ENCODE results near the gene EFNB2.

The EFNB2 gene

DNA sequence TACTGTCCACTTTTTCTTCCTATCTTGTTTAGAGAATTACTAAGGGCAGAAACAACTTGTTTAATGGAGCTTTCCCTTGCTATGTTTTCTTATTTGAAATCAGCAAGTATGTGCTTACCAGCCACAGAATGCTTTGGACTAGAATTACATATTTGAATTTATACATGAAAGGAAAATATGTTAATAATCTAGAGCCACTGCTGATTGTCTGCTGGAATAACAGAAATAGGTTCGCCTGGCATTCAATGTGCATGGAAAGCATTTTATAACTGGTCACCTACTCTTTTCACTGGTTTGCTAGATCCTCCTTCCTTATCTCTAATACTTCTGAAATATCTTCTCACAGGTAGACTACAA, 8.0 kb downstream of the EFNB2 start:
- in situ Hi-C loops (cut with HindIII; ENCODE audit: low sequenced_read_pairs), result no loop called here

DNA sequence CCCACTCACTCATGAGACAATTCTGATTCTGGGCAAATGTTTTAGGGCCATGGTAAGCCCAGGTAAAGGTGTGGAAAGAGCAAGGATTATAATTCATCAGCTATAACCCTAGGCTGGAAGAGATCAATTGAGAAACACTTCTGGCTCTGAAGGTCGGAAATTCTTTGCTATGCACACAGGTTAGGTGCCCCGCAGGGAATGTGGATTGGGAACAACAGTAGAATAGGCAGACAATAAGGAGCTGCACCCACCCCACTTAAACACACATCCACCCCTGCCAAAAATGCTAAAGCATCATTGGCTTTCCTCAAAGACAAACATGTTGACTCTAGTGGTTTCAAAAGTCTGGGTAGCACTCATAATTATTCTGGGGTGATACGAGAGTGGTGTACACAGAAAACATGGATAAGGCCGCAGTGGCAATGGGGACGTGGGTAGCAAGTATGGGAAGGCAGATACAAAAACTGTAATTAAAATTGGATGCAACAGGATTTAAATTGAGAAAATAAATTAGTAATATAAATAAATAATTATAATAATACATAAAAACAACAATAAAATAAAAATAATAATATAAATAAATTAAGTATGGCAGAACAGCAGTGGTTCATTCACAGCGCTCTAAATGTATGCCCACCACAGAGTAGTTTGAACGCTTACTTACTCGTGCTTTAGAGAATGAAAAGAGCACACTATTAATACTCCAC, 8.6 kb downstream of the EFNB2 start:
- in situ Hi-C loops (cut with HindIII; ENCODE audit: low sequenced_read_pairs), result no loop called here

DNA sequence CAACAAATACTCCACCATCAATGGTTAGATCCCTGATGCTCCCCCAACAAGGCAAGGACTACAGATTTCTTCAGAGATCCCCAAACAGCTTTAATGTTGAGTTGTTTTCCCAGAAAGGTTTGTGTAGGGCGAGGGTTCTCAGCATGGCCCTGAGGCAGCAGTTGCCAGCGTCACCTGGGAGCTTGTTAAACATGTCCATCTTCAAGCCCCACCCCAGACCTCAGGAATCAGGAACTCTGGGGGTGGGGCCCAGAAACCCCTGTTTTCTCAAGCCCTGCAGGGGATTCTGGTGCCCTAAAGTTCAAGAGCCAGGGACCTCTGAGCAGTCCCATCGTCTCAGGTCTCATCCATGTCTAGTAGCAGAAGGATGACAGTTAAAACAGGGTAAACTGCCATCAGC, 9.6 kb downstream of the EFNB2 start:
- in situ Hi-C loops (cut with HindIII; ENCODE audit: low sequenced_read_pairs), result no loop called here

DNA sequence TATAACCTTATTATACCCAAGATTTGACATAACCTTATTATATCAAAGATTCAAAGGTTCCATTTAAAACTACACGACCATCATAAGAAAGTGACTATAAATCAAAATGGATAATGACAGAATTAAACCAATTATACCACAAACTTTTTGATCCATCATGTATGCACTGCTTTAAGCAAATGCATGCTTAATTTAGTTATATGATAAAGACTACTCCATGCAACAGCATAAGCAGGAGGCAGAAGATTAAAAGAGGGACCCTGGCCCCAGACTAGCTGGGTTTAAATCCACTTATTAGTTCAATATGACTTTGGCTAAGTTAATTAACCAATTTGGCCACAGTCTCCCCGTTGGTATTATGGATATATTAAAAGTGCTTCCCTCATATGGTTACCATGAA, 11.4 kb downstream of the EFNB2 start:
- in situ Hi-C loops (cut with HindIII; ENCODE audit: low sequenced_read_pairs), result loop anchor here (25.0 kb wide), 1 partner anchor 437 kb away; no protein-coding TSS in a partner anchor

DNA sequence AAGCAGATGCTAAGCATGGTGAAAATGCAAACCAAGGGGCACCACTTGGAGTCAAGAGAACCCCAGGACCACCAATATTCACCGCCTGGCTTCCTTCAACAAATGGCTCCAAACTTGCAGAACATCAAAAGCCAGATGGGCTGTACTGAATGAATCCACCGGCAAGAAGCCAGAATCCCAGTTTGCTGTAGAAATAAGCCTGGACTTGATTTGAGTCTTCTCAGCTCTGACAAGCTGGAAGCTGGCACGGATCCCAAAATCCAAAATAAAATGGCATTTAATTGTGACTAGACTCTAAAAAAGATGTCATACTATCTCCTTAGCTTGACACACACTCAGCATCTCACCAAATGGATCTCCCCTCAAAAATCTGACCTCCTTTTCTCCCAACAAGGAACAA, 11.9 kb downstream of the EFNB2 start:
- in situ Hi-C loops (cut with HindIII; ENCODE audit: low sequenced_read_pairs), result loop anchor here (25.0 kb wide), 1 partner anchor 436 kb away; no protein-coding TSS in a partner anchor

DNA sequence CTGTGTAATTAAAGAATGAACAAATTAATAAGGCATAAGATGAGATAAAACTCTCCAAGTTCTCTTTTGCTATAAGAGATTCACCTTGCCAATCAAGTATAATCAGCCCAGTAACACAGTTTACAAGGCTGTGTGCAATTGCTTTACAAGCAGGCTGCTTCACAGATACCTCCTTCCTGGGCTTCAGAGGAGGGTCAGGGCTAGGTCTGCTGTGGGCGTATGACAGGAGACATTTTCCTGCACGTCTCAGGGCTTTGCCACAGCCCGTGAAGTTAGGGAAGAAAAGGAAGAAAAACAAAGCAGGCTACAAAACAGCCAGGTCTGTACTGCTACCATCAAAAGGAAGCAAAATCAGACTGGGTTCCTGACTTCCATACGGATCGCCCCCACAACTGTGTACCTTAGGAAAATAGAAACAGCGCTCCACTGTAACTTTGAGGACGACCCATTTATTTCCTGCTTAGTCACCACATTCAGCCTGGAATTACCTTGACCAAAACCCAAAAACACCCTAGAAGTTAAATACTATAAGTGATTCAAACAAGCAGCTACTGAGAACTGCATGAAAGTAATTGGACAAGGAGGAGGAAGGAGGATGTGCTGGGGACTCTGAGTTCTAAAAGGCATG, 12.4 kb downstream of the EFNB2 start:
- in situ Hi-C loops (cut with HindIII; ENCODE audit: low sequenced_read_pairs), result loop anchor here (25.0 kb wide), 1 partner anchor 436 kb away; no protein-coding TSS in a partner anchor

DNA sequence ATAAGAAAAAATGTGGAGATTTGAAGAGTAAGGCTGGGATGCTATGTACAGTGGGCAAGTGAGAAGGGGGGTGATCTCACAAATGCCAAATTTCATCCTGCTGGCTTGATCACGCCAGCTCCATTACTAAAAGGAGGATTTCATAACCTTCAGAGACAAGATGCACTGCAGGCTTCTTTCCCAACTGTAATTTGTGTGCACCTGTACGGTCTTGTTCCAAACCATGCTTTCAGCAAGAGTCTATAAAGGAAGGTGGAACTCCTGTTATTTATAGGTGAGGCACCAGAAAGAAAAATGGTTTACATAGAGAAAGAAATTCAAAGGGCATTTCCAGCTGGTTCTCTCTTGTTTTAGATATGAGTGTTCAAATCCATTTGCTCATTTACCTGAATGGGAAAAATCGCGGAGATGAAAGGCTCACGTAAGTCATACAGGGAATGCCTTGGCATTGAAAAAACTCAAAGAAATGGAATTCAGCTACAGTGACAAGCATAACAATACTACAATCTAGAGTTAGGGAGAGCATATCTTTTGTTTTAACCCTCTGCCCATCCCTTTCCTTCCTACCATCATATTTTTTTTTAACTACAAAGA, 13.3 kb downstream of the EFNB2 start:
- in situ Hi-C loops (cut with HindIII; ENCODE audit: low sequenced_read_pairs), result loop anchor here (25.0 kb wide), 1 partner anchor 435 kb away; no protein-coding TSS in a partner anchor

DNA sequence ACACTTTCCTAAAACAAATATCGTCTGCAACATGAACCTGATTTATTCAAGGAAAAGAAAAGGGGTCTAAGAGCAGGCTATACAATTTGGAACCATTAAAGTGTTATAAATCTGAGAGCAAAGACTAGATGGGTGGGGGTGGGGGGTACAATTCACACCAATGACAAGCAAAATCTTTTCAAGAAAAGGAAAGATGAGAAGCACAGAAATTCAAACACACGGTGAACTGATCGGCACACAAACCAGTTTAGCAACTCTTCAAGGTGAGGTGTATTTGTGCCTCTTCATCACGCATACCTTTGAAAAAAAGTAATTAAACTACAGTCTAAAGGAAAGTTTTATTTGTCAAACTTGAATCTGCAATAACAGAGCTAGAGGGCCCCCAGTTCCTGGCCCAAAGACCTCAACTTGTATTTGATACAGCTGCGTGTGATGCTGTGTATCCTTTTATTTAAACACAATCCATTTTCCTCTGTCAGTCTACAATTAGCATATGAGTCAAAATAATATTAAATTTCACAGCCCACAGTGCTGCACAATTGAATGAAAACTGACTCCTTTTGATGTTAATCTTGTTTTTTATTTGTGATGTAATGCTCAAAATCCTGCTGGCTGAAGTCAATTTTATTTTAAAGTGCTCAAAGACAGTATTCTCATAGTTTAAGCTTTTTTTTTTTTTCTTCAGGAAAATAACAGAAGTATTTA, 14.2 kb downstream of the EFNB2 start:
- in situ Hi-C loops (cut with HindIII; ENCODE audit: low sequenced_read_pairs), result loop anchor here (25.0 kb wide), 1 partner anchor 434 kb away; no protein-coding TSS in a partner anchor

DNA sequence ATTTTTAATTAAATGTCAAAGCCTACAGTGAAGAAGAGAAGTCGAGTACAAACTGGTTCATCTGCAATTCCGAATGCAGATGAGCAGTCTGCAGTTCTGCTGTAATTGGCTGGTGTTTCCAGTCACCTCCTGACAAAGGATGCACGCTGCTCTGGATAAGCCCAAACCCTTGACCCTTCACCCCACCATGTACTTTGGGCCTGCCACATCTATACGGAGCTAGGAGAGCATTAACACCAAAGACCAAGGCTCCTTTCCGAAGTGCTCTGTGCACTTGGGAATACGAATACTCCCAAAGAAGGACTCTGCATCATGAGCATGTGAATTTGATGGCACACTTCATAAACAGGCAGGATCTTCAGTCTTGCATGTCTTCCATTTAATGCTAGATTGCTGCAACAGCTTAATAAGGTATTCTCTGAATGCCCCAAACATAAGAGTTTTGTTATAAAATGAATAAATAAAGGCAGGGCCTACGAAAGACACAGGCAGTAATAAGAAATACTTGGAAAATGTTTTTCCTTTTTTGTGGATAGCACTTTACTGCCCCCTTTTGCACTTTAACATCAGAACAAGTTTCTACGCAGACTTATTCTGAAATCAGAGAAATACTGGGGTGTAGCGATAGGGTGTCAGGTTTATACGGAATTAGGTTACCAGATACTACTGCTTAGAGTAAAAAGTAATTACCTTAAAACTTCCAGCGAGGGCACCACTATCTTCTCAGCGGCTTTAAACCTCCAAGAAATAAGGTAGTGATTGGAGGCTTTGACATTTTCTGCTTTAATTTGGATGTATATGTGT, 15.0 kb downstream of the EFNB2 start:
- in situ Hi-C loops (cut with HindIII; ENCODE audit: low sequenced_read_pairs), result loop anchor here (25.0 kb wide), 1 partner anchor 433 kb away; no protein-coding TSS in a partner anchor

DNA sequence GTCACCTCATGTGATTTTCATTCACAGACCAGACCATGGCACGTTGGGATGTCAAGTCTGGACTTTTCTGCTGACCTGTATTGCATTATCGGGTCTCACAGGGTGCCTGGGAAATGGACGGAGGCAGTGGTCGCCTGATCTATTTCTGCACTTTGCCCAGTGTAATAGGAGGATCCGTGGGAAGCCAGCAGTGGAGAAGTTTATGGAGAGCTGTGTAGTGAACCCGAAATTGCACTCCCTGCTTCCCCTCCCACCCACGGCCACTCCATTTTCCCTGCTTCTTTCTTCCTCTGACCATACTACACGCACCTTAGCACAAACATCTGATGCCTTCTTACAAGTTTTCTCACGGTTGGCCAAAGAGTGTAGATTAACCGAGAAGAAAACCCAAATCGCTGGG, 16.9 kb downstream of the EFNB2 start:
- in situ Hi-C loops (cut with HindIII; ENCODE audit: low sequenced_read_pairs), result loop anchor here (25.0 kb wide), 1 partner anchor 431 kb away; no protein-coding TSS in a partner anchor

DNA sequence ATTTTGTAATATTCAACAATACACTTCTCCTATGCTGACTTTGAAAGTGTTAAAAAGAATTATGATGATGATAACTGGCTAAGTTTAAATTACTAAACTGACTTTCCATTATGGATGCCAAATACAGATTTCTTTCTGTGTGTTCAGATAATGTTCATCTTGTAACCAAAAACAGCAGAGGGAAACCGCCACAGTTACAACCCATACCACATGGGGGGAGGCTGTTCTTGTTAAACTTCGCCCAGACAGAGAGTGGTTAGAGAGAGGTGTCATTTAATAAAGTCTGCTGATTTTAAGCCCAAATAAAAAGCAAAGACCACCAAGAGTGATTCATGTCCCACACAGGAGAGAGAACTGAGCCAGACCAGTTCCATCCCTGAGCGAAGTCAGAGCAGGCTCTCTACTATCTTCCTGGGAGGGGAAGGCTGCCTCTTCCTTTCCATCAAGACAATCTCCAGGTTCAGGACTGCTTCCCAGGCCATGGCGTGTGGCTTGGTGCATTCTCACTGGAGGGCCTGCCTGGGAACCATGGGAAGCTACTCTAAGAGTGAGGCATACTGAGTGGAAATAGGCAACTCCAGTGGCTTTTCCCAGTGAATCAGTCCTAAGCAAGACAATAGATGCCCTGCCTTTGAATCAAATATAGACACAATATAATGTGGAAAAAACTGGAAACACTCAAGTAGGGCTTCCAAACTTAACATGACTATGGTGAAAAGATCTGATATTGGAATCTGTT, 18.2 kb downstream of the EFNB2 start:
- in situ Hi-C loops (cut with HindIII; ENCODE audit: low sequenced_read_pairs), result loop anchor here (25.0 kb wide), 1 partner anchor 430 kb away; no protein-coding TSS in a partner anchor

DNA sequence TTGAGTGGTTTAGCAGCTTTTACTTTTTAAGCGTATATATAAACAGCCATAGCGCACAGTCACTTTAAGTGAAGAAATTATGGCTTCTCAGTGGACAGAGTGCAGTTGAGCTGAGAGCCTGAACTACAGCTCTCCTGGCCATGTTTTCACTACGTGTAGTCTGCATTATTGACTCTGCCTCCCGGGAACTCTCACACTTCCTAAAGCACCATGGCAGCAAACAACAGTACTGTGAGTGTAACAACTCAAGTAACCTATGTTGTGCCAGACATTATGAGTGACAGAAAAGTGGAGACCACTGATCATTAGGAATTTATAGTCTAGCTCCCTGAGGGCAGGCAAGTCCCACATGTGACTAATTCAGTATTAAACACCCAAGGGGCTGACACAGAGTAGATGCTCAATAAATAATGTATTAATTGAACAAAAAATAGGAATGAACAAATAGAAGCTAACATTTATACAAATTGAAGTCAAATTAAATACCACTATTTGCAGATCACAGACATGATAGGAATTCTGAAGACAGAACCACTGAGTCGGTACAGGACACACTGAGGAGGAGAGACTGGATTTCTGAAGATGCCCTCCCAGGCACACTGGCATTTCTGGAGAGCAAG, 19.7 kb downstream of the EFNB2 start:
- in situ Hi-C loops (cut with HindIII; ENCODE audit: low sequenced_read_pairs), result loop anchor here (25.0 kb wide), 1 partner anchor 428 kb away; no protein-coding TSS in a partner anchor

DNA sequence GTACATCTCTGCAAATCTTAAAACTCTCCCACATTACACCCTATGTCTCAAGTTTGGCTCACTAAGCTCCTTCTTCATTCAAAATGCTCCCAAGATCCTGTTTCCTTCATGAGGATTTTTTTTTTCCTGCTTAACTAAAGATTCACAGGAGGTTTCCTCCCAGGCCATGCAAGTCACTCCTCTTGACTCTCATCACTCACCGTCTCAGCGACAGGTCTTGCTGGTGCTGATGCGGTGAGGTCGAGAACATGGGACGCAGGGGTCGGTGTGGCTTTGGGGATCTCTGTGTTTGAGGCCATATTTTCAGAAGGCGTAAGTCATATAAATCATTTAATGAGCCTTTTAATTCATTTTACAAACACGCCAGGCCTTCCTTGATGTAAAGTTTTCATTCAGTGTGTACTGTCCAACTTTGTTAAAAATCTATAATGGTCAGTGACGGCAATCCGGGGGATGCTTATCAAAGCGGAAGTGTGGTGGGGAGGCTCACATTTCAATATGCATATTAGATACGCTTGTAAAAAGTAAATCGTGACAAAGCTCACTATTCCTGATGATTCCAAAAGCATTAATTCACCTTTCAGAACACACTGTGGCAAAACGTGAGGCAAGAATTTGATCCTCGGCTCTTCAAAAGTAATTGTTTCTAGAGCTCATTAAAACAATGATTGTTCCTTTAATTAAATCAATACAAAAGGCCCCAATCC, 20.4 kb downstream of the EFNB2 start:
- in situ Hi-C loops (cut with HindIII; ENCODE audit: low sequenced_read_pairs), result loop anchor here (25.0 kb wide), 1 partner anchor 428 kb away; no protein-coding TSS in a partner anchor

DNA sequence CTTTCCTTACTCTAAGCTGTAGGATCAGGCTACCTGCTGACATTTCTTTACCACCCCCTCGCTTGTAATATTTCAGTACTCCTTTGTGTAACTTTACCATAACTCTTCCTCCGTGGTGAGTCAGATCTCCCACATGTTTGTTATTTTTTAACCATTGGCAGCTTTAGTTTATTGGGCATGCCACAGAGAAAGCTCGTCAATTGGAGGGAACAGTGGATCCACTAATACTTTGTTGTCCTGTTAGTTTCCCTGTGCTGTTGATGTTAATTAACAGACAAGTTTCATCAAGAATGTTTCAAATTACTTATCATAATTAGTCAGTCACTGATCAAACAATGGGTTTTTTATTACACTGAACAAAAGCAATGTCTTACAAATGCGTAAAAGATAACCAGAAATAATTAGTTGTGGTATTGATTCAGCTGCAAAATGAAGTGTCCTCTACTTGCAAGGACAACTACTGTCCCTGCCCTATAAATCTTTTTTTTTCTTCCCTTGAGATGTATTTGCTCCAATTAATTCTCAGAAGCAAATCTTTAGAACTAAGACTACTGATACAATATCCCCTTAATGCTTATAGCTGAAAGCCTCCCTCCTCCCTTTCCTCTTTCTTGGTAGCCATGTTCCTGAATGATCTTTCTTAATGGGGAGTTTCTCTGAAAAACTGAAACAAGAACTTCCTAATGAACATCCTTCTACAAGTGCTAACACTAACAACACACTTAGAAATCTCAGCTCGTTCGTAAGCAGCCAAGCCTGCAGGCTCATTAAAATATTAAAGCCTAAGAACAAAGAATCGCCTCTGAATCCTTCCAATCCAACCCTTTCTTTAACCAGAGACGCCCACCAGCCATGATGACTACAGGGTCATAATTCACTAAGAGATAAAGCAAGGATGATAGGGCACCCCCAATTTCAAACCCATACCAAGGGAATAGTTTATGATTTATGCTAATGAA, 22.2 kb downstream of the EFNB2 start:
- in situ Hi-C loops (cut with HindIII; ENCODE audit: low sequenced_read_pairs), result loop anchor here (25.0 kb wide), 1 partner anchor 426 kb away; no protein-coding TSS in a partner anchor

DNA sequence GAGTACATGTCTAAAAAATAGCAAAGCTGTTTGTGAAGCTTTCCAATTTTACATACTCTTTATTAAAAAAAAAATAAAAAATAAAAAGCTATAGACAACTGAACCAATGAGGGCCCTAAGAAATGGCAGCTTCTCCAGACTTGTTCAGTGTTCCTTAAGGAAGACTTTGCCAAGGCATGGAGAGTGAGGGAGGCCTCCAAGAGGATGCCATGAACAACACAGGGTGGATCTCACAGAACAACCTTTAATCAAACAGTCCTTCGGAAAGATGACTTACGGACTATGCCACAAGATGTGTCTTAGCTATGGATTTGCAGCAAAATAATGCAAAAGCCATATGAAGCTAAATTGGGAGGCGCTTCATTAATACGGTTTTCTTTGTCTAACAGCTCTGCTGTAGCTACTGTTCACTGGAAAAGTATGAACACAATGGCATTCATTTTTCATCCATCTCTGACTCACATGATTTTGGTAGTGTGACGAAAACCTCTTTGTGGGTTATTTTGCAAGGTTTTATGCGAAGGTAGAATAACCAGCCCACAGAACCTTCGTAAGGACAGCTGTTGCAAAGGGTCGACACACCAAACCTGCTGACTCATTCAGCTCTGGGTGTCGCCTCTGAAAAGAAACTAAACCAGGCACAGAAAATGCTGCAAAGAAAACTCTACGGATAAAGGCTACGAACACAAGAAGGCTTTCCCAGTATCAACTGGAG, 27.7 kb downstream of the EFNB2 start:
- in situ Hi-C loops (cut with HindIII; ENCODE audit: low sequenced_read_pairs), result loop anchor here (25.0 kb wide), 1 partner anchor 420 kb away; no protein-coding TSS in a partner anchor

DNA sequence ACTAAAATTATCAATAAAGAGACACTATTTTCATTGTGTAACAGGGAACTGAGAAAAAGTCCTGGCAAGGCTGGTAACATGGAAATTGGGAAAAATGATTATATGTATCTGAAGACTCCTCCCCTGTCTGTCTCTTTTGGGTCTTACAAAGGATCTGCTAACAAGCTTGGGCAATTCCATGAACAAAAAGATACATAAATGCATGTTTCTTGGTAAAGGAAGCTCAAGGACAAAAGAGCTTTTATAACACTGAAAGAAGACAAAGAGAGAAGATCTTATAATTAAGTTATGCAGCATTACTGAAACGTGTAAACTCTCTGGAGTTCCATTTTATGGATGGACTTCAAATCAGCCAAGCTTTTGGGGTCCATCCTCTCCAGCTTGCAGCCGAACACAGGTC, 29.2 kb downstream of the EFNB2 start:
- in situ Hi-C loops (cut with HindIII; ENCODE audit: low sequenced_read_pairs), result loop anchor here (25.0 kb wide), 1 partner anchor 419 kb away; no protein-coding TSS in a partner anchor
